ENCODE measurements around the gene CFB.

DNA sequence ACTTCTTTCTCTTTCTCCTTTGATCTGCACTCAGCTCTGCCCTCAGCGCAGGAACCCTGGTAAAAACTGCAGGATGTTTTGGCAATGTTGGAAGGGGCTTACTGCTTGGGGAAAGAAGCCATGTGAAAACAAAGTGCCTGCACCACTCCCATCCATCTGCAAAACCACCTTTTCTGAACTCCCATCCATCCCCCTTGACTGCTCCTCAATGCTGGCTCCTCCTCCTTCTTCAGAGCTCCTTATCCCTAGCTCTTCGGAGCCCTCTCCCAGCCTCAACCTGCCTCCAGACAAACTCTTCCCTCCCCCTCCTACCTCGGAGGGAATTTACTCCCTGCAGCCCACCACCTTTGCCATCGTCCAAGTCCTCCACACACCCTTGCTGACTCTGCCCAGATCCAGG is 39.8 kb upstream of the CFB start:
- TF ChIP-seq EP300 (IDR thresholded peaks at IDR 0.05; ENCODE audit: borderline replicate concordance), result no peak
- no peak for TF ChIP-seq FOXM1 (IDR thresholded peaks at IDR 0.05; ENCODE audit: borderline replicate concordance, low read depth)
- no peak for TF ChIP-seq TAF1 (IDR thresholded peaks at IDR 0.05; ENCODE audit: low read depth)
- no peak for TF ChIP-seq RAD21 (IDR thresholded peaks at IDR 0.05; ENCODE audit: low read depth)
- TF ChIP-seq YY1 (IDR thresholded peaks at IDR 0.05; ENCODE audit: low read depth), result no peak
- TF ChIP-seq CREB1 (IDR thresholded peaks at IDR 0.05; ENCODE audit: low read depth), result no peak
- TF ChIP-seq TCF12 (IDR thresholded peaks at IDR 0.05; ENCODE audit: low read depth), result no peak
